ENCODE data around the gene PRLHR. TPM values are rescaled to one million over a fixed set of nuclear protein-coding genes. Genes with fewer than 3 reads are reported as not detected.

Gene PRLHR
- polyA plus RNA-seq, 1 of the 3 experiments (the other 2 are of a cell fraction) = not detected

- no peak overlapping the region for H3K9ac ChIP-seq
- H3K4me1 ChIP-seq (ENCODE audit: control insufficient read depth in 1 of 2, insufficient read depth in 2 of 2, low read depth in 1 of 2, low read length in 1 of 2) = peaks cover 0 to 29% of the 10 kb centered on the region in 2 experiments; a peak in 2 of 4 replicates
- no peaks in the 10 kb centered on the region for H3K27me3 ChIP-seq (ENCODE audit: insufficient read depth)
- TF ChIP-seq SMC3 (IDR thresholded peaks at IDR 0.05; ENCODE audit: low read depth, low read length) (peak; percentile 87), MXI1 (IDR thresholded peaks at IDR 0.05; ENCODE audit: low read depth, low read length) (no peak; the same call in 1 of the 2 replicates), RCOR1 (IDR thresholded peaks at IDR 0.05; ENCODE audit: low read length) (0 out of 2 replicates have a peak, but pooled peaks have one; percentile 34), EP300 (IDR thresholded peaks at IDR 0.05; ENCODE audit: borderline replicate concordance in 1 of 2, low read depth in 1 of 2, low read length in 1 of 2) (no peak), NRF1 (IDR thresholded peaks at IDR 0.05; ENCODE audit: low read depth, low read length) (no peak), RAD21 (IDR thresholded peaks at IDR 0.05; ENCODE audit: low read length) (peak; percentile 88), FOXJ3 (CRISPR knock-in tag; IDR thresholded peaks at IDR 0.05) (no peak)
- TF ChIP-seq, protein P1, sequence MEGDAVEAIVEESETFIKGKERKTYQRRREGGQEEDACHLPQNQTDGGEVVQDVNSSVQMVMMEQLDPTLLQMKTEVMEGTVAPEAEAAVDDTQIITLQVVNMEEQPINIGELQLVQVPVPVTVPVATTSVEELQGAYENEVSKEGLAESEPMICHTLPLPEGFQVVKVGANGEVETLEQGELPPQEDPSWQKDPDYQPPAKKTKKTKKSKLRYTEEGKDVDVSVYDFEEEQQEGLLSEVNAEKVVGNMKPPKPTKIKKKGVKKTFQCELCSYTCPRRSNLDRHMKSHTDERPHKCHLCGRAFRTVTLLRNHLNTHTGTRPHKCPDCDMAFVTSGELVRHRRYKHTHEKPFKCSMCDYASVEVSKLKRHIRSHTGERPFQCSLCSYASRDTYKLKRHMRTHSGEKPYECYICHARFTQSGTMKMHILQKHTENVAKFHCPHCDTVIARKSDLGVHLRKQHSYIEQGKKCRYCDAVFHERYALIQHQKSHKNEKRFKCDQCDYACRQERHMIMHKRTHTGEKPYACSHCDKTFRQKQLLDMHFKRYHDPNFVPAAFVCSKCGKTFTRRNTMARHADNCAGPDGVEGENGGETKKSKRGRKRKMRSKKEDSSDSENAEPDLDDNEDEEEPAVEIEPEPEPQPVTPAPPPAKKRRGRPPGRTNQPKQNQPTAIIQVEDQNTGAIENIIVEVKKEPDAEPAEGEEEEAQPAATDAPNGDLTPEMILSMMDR (IDR thresholded peaks at IDR 0.05) = peak; percentile 76
- H3K4me2 ChIP-seq = no peak overlapping the region
- 17% methylated on average over 10 of the region's 10 CpGs for WGBS (ENCODE audit: low lambda C conversion rate)
- H3K79me2 ChIP-seq (ENCODE audit: insufficient read depth) = no peaks in the 10 kb centered on the region
- H3F3A ChIP-seq (replicated peaks; ENCODE audit: insufficient read depth) = no peaks in the 10 kb centered on the region
- no peaks in the 10 kb centered on the region for H3K9me3 ChIP-seq
- H2AFZ ChIP-seq (ENCODE audit: low read depth) = no peak overlapping the region
- H4K20me1 ChIP-seq (ENCODE audit: insufficient read depth) = no peaks in the 10 kb centered on the region
- no peak overlapping the region for H3K27ac ChIP-seq (ENCODE audit: low read depth in 2 of 2, low read length in 1 of 2)
- peak; percentile 63 for DNase-seq
- CTCF ChIA-PET = interaction anchor here (0.6 to 11.4 kb wide), 47 partner anchors 10 to 463 kb away, joined by 3 to 226 read pairs (median 6); partner anchors contain the start of genes CACUL1 and PRLHR
- H3K9me2 ChIP-seq = no peaks in the 10 kb centered on the region
- POLR2A ChIA-PET = no interaction called here
- no peaks in the 10 kb centered on the region for H3K36me3 ChIP-seq (replicated peaks in 1 of 2; ENCODE audit: control insufficient read depth in 1 of 2, insufficient read depth in 2 of 2, low read length in 1 of 2)
- H3K4me3 ChIP-seq (ENCODE audit: low read depth in 2 of 2, low read length in 1 of 2) = no peak overlapping the region; a peak in 1 of 4 replicates
Observed at GRCh38 chr10:118568327-118568848, 27.1 kb downstream of the PRLHR start.

DNA sequence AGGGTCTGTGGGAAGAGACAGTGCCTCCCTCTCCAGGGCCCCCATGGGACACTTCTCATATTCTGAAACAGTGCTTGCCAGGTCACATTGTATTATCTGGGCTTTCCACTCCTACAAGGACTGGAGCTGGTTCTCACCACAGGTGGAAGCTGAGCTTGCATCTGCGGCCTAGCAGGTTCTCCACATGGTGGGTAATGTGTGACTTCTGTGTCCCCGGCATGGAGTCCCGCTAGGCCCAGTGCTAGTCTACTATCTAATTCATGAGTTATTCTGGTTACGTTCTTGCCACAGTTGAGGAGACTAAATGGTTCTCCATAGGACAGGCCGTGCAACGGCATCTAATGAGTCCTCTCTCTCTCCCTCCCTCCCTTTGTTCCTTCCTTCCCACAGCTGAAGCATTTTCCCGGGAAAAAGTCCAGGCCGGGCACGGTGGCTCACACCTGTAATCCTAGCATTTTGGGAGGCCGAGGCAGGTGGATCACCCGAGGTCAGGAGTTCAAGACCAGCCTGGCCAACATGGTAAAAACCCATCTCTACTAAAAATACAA, 27.7 kb downstream of the PRLHR start:
- Histone ChIP-seq H3K4me3 (ENCODE audit: low read depth in 2 of 2, low read length in 1 of 2) (no peak overlapping the region; a peak in 1 of 4 replicates), H3K9me2 (no peaks in the 10 kb centered on the region), H3K9ac (no peak overlapping the region), H3K79me2 (ENCODE audit: insufficient read depth) (no peaks in the 10 kb centered on the region), H3K4me2 (no peak overlapping the region), H3K36me3 (replicated peaks in 1 of 2; ENCODE audit: control insufficient read depth in 1 of 2, insufficient read depth in 2 of 2, low read length in 1 of 2) (no peaks in the 10 kb centered on the region), H3K27ac (ENCODE audit: low read depth in 2 of 2, low read length in 1 of 2) (no peak overlapping the region), H3K4me1 (ENCODE audit: control insufficient read depth in 1 of 2, insufficient read depth in 2 of 2, low read depth in 1 of 2, low read length in 1 of 2) (peaks cover 0 to 29% of the 10 kb centered on the region in 2 experiments; a peak in 2 of 4 replicates), H3K27me3 (ENCODE audit: insufficient read depth) (no peaks in the 10 kb centered on the region), H3K9me3 (no peaks in the 10 kb centered on the region), H2AFZ (ENCODE audit: low read depth) (no peak overlapping the region), H3F3A (replicated peaks; ENCODE audit: insufficient read depth) (no peaks in the 10 kb centered on the region), H4K20me1 (ENCODE audit: insufficient read depth) (no peaks in the 10 kb centered on the region)
- CTCF ChIA-PET = interaction anchor here (0.8 to 11.4 kb wide), 38 partner anchors 10 to 631 kb away, joined by 3 to 226 read pairs (median 6); partner anchors contain the start of genes CACUL1 and PRLHR
- POLR2A ChIA-PET = no interaction called here
- 47% methylated on average over 8 of the region's 11 CpGs for WGBS (ENCODE audit: low lambda C conversion rate)
- no peak for TF ChIP-seq MAX (IDR thresholded peaks at IDR 0.05; ENCODE audit: low read depth)
- no peak for TF ChIP-seq FOSL2 (IDR thresholded peaks at IDR 0.05; ENCODE audit: borderline replicate concordance, low read depth)
- no peak for TF ChIP-seq RXRA (IDR thresholded peaks at IDR 0.05; ENCODE audit: borderline replicate concordance, low read depth)
- no peak for TF ChIP-seq MXI1 (IDR thresholded peaks at IDR 0.05; ENCODE audit: low read depth, low read length)
- TF ChIP-seq ELF1 (IDR thresholded peaks at IDR 0.05) = no peak
- no peak for TF ChIP-seq TEAD4 (IDR thresholded peaks at IDR 0.05; ENCODE audit: borderline replicate concordance, insufficient read depth)
- no peak for TF ChIP-seq GABPA (IDR thresholded peaks at IDR 0.05; ENCODE audit: low read depth)
- TF ChIP-seq GATA2 (CRISPR knock-in tag; IDR thresholded peaks at IDR 0.05) = no peak
- TF ChIP-seq, protein P2, sequence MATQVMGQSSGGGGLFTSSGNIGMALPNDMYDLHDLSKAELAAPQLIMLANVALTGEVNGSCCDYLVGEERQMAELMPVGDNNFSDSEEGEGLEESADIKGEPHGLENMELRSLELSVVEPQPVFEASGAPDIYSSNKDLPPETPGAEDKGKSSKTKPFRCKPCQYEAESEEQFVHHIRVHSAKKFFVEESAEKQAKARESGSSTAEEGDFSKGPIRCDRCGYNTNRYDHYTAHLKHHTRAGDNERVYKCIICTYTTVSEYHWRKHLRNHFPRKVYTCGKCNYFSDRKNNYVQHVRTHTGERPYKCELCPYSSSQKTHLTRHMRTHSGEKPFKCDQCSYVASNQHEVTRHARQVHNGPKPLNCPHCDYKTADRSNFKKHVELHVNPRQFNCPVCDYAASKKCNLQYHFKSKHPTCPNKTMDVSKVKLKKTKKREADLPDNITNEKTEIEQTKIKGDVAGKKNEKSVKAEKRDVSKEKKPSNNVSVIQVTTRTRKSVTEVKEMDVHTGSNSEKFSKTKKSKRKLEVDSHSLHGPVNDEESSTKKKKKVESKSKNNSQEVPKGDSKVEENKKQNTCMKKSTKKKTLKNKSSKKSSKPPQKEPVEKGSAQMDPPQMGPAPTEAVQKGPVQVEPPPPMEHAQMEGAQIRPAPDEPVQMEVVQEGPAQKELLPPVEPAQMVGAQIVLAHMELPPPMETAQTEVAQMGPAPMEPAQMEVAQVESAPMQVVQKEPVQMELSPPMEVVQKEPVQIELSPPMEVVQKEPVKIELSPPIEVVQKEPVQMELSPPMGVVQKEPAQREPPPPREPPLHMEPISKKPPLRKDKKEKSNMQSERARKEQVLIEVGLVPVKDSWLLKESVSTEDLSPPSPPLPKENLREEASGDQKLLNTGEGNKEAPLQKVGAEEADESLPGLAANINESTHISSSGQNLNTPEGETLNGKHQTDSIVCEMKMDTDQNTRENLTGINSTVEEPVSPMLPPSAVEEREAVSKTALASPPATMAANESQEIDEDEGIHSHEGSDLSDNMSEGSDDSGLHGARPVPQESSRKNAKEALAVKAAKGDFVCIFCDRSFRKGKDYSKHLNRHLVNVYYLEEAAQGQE (IDR thresholded peaks at IDR 0.05; ENCODE audit: low read depth, low read length) = no peak
- no peak for TF ChIP-seq FOXJ3 (CRISPR knock-in tag; IDR thresholded peaks at IDR 0.05)
- DNase-seq = no peak
